Dermis microvascular lymphatic vessel endothelial cell (primary cell): ENCODE measurements around the gene TMEM260. TPM values are rescaled to one million over a fixed set of nuclear protein-coding genes. Genes with fewer than 3 reads are reported as not detected.
"Not testable (repeated sequence)": the region's sequence is repeated elsewhere in the genome, so short reads cannot be mapped to it uniquely, and the experiment has no call there.

ENCODE experiments used
- DNase-seq, 2 donors: peaks; one replicate each; pipeline versions ENCODE4 v3.0.0 to v3.0.0-alpha.2; 2010; ENCODE audit warnings: low read depth in 2 of 2
- total RNA-seq: library from RNA; depleted of rRNA; stranded (reverse); fragments of >200 nt; gene quantifications from 2 replicates; pipeline ENCODE4 v1.2.1, GENCODE V29; 2014

Gene TMEM260
- total RNA-seq, 1 donor from 2014 or later = 6.4 TPM

- not testable (repeated sequence) for DNase-seq
These were observed 87.7 kb downstream of the TMEM260 start for GRCh38 chr14:56667290-56667689.

GRCh38 chr14:56676042-56676441 is 96.4 kb downstream of the TMEM260 start:
- DNase-seq = no peak

- no peak for DNase-seq
These were observed 99.2 kb downstream of the TMEM260 start for GRCh38 chr14:56678838-56679237.

GRCh38 chr14:56686416-56686815 is 106.8 kb downstream of the TMEM260 start:
- no peak for DNase-seq

GRCh38 chr14:56687123-56687522 is 107.5 kb downstream of the TMEM260 start:
- no peak for DNase-seq

GRCh38 chr14:56694609-56695008 is 115.0 kb downstream of the TMEM260 start:
- DNase-seq = no peak

GRCh38 chr14:56695216-56695615 is 115.6 kb downstream of the TMEM260 start:
- DNase-seq = not testable (repeated sequence)

Other genes with a start within 250 kb of the TMEM260 start
- gene OTX2, start 230.7 kb downstream of the TMEM260 start, total RNA-seq = not detected in 2 replicates